Omental fat pad (tissue), 4 donors: ENCODE data around the gene RNF20. TPM values are rescaled to one million over a fixed set of nuclear protein-coding genes. Genes with fewer than 3 reads are reported as not detected.

Source experiments
- ATAC-seq: fragments of 150-250 bp; one replicate; pipeline ENCODE4 v1.9.1; 2016; ENCODE audit warnings: mild to moderate bottlenecking, moderate library complexity; ENCODE audit not compliant: low FRiP score
- DNase-seq: peaks from one replicate; pipeline ENCODE4 v3.0.0-alpha.2; 2019; ENCODE audit warnings: low spot score
- CTCF ChIP-seq, 3 donors: fragments of 450-650 bp; IDR thresholded peaks; one replicate each; pipeline ENCODE4 v1.5.1; 2016 to 2017; ENCODE audit warnings: antibody characterized with exemption in 3 of 3, mild to moderate bottlenecking in 3 of 3, moderate library complexity in 2 of 3
- total RNA-seq, 4 donors: library from RNA; depleted of rRNA; stranded (reverse); fragments of >200 nt; gene quantifications; one replicate each; pipeline ENCODE4 v1.1.0, GENCODE V29; 2016

The RNF20 gene
- total RNA-seq, 4 donors from 2014 or later = 14.2 to 25.4 (median 19.8) TPM

DNA sequence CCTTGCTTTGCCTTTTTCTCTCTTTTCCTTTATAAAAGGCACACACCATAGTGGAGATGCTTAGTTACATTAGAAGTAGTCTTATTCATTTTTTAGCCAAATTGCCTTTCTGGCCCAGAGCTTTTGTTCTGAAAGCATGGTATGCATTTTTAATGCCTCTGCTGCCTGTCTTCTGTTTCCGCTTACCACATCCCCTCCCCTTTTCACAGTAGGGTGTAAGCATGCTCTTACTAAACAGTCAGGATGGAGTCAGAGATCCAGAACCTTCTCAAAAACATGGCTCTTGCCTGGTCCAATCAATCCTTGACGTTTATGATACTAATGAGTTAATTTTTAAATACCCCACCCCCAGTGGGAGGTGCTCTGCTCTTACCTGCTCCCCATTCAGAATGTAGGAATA is 38.7 kb downstream of the RNF20 start:
- no peak for TF ChIP-seq CTCF (IDR thresholded peaks at IDR 0.05)

DNA sequence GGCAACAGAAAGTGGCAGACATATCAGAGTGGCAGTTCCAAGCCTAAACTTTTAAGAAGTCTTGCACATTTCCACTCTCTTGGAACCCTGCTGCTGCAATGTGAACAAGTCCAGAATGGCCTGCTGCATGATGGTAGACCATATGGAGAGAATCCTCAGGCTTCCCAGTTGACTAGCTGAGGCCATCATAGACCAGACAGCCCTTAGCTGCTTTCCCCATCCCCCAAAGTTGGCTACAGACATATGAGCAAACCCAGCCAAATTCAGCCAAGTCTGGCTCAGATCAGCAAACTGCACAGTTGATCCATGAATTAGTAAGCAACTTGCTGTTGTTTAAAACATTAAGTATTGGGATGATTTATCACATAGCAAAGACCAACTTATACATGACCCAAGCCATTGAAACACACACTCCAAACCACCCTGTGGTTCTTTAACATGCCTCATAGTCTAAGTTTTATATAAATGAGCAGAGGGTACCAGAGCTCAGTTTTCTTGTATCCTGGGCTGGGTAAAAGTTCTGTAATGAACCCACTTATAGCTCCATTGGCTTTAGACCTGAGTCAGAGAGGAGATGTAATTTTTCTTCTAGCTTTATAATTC is 41.2 kb downstream of the RNF20 start:
- TF ChIP-seq CTCF (IDR thresholded peaks at IDR 0.05) = no peak
- DNase-seq (no peak), ATAC-seq (no peak)

More for the DNA sequence above, 38.7 kb downstream of the RNF20 start:
- ATAC-seq (no peak), DNase-seq (no peak)

- no peak for ATAC-seq
- DNase-seq = no peak
- no peak for TF ChIP-seq CTCF (IDR thresholded peaks at IDR 0.05)
Observed at GRCh38 chr9:101578378-101578777, 44.7 kb downstream of the RNF20 start.

GRCh38 chr9:101579711-101580545 is 46.3 kb downstream of the RNF20 start:
- no peak for DNase-seq
- no peak for ATAC-seq
- no peak for TF ChIP-seq CTCF (IDR thresholded peaks at IDR 0.05)

DNA sequence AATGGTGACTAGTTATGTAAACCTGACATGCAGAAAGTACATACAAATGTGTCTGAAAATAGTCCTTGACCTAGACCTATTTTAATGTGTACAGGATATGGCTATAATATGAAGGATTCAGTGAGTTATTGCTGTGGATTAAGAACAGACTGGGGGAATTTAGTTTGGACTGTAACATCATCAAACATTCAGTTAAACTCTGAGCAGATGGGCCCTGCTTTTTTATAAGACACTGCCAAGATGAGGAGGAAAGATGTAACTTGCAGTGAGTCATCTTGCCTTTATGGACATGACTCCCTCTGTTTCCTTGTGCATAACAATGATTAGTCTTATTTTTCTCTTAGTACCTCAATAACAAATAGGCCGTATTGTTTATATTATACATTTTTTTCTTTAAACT is 48.9 kb downstream of the RNF20 start:
- DNase-seq = no peak
- ATAC-seq = no peak
- no peak for TF ChIP-seq CTCF (IDR thresholded peaks at IDR 0.05)

GRCh38 chr9:101585740-101586139 is 52.1 kb downstream of the RNF20 start:
- ATAC-seq = no peak
- no peak for TF ChIP-seq CTCF (IDR thresholded peaks at IDR 0.05)

GRCh38 chr9:101586651-101587050 is 53.0 kb downstream of the RNF20 start:
- ATAC-seq (no peak), DNase-seq (no peak)
- no peak for TF ChIP-seq CTCF (IDR thresholded peaks at IDR 0.05)

More at GRCh38 chr9:101585740-101586139, 52.1 kb downstream of the RNF20 start:
- no peak for DNase-seq
